GM19455 (cell line): ENCODE measurements around the gene SORCS2.

Experiments
- ATAC-seq: cut with Tn5 transposase; IDR thresholded peaks from one replicate; pipeline ENCODE4 v1.9.1; 2021; ENCODE audit not compliant: unreplicated experiment

SORCS2 gene

DNA sequence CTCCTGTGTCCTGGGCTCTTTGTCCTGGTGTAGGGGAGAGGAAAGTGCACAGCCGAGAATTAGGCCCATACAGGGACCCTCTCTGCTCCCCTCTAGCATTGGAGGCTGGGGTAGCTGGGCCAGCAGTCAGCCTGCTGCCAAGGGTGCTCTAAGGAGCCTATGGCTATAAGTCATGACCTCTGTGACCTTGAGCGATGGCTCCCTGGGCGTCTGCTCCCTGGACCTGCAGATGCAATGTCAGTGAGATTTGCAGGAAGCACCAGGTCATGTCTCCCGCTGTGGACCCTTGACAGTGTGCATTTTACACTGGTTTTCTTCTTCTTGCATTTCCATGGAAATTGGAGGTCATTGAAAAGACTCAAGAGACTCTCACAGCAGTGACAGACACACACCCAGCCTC, 476.5 kb downstream of the SORCS2 start:
- ATAC-seq: no peak

DNA sequence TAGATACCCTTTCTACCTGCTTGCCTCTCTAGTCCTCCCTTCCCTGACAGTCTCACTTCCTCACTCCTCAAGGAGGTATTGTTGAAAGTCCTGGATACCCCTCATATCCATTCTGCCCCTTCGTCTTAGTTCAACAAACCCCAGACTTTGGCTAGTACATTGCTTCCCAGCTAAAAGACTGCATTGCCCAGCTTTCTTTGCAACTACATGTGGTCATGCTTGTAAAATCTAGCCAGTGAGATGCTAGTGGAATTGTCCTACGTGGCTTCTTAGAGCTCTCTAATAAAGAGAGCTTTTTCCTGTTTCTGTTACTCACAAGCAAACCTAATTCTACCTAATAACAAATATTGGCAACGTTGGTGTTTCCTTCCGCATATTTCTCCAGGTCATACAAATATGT, 480.3 kb downstream of the SORCS2 start:
- no peak for ATAC-seq

DNA sequence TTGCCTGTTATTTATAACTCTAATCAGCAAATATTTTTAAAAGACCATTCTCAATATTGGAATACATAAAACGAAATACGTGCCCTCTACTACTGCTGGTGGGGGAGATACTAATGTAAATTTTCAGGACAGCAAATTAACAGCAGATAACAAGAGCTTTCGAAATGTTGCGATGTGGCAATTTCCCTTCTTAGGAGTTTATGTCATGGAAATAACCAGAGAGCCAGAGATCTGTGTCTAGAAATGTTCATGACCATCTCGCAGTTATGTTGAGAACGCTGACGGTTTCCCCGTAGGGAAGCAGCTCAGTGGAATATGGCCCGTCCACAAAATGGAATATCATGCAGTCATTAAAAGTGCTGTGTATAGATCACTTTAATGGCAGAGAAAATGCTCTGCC, 480.8 kb downstream of the SORCS2 start:
- ATAC-seq: no peak

DNA sequence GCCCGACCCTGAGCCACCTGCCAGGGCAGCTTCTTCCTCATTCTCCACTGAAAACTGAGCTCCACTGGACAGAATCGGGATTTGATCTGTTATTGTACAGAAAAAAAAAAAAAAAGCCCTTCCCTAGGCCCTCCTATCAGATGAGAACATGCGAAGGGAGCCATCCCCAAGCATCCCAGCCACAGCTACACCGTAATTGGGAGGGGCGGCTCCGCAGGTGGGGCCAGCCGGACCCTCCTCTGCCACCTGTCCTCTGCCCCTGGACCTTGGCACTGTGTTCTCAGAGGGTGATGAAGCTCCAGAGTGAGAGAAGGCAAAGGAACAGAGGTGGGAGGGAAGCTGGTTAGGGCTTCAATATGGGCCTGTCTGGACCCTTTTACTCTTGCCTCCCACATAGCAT, 482.4 kb downstream of the SORCS2 start:
- ATAC-seq: no peak

DNA sequence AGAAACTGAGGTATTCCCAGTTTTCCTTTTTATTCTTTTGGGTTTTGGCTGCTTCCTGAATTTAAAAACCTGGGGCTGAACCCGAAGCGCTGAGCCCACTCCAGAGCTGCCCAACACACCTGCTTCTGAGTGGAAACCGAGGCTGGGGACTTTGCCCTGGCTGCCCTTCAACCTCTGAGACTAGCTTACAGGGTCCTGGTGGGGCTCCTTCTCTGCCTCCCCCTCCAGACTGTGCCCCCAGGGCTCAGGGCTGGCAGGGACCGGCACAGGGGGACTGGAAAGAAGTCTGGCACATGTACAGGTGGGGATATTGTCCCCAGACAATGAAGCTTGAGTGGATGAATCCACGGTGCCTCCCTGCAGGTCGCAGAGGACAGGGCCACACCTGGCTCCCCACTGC, 482.8 kb downstream of the SORCS2 start:
- ATAC-seq: no peak

DNA sequence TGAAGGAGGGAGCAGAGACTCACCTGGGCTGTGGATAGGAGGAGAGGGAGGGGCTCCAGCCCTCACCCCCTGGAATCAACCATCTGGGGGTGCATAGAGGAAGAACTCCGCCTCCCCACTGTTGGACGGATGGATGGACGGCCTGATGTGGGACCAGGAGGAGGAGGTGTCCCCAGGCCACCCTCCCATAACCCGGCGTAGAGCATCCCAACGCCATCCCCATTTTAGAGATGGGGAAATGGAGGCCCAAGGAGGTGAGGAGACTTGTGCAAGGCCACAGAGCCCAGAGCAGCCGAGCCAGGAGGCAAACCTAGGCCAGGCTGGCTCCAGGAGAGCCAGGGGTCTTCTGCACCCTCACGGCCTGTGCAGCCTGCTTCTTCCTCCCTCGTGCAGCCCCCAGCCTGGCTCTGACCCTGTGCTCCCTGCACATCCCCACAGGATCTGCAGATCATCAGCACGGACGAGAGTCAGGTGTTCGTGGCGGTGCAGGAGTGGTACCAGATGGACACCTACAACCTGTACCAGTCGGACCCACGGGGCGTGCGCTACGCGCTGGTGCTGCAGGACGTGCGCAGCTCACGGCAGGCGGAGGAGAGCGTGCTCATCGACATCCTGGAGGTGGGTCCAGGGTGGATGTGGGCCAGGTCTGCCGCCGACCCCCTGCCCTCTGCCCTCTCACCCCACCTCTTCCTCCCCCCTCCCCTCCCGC, 483.4 kb downstream of the SORCS2 start:
- no peak for ATAC-seq

DNA sequence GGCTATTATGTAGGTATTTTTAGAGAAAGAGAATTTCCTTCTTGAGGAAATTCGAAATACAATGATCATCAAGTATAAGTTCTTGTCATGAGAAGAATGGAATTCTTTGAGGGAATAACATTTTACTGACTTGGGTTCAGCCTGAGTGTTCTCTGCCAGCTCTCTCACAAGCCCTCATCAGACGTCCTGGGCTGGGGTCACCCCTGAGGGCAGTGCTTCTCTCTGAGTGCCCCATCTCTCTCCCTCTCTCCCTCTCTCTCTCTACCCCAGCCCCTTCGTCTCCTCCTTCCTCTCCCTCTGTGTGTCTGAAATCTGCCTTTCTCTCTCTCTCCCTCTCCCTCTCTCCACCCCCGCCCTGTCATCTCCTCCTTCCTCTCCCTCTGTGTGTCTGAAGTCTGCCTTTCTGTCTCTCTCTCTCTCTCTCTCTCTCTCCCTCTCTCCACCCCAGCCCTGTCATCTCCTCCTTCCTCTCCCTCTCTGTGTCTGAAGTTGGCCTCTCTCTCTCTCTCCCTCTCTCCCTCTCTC, 484.1 kb downstream of the SORCS2 start:
- ATAC-seq: no peak

DNA sequence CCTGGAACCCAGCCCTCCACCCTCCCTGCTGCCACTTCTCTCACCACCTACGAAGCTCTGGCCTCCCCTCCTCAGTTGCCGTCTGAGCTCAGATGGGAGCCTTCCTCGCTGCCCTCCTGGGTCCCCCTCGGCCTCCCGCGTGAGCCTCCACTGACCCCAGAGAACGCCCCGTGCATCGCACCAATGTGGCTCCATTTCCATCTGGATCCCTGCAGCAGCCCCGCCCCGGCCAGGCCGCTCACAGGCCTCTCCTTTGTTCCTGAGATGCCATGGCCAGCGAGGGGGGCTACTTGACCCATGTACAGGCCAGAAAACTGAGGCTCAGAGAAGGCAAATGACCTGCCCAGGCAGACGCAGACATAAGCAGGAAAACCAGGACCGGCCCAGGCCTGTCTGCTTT, 484.7 kb downstream of the SORCS2 start:
- ATAC-seq: no peak

DNA sequence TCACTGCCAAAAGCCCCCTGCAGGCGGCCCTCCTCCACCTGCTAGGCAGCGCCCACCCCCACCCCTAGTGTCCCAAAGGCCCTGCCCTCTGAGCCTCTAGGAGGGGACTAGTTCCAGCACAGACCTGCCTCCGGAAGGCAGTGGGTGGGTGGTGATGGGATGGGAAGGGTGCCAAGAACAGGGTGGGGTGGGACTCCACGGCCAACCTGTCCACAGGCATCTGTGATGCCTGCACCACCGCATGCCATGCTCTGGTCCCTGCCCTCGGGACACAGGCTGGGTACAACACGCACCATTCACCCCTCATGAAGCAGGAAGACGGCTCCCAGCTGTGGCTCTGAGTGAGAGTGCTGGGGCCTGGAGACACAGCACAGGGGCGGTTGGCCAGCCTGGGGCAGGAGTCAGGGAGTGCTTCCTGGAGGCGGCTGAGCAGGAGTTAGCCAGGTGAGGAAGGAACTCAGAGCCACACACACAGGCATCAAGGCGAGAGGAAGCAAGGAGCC, 485.5 kb downstream of the SORCS2 start:
- ATAC-seq: no peak

DNA sequence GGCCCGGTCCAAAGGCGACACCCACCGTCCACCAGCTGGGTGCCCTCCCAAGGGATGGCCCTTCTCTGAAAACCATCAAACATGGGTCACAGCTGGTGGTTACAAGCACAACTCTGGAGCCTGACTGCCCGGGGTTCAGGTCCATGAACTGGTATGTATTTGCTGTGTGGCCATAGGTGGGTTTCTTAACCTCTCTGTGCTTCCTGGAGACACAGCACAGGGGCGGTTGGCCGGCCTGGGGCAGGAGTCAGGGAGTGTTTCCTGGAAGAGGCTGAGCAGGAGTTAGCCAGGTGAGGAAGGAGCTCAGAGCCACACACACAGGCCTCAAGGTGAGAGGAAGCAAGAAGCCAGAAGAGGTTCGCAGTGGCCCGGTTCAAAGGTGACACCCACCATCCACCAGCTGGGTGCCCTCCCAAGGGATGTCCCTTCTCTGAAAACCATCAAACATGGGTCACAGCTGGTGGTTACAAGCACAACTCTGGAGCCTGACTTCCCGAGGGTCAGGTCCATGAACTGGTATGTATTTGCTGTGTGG, 486.0 kb downstream of the SORCS2 start:
- ATAC-seq: no peak

DNA sequence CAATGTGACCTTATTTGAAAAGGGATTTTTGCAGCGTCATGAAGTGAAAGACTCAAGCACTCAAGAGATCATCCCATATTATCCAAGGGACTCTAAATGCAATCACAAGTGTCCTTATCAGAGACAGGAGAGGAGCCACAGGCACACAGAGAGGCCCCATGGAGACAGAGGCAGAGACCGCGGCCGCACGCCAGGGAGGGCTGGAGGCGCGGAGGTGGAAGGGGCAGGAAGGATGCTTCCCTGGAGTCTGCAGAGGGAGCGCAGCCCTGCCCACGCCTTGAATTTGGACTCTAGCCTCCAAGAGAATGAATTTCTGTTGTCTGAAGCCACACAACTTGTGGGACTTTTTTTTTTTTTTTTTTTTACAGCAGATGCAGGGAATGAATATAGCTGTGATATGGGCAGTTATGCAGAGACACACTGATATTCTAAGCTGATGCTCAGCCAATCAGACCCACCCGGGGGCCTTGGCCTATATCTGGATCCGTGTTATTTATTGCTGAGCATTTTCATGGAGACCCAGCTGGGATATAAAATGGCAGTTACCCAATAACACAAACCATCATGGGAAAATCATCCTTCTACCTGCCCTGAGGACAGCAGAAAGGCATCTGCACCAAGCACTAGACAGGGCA, 487.2 kb downstream of the SORCS2 start:
- ATAC-seq: no peak

DNA sequence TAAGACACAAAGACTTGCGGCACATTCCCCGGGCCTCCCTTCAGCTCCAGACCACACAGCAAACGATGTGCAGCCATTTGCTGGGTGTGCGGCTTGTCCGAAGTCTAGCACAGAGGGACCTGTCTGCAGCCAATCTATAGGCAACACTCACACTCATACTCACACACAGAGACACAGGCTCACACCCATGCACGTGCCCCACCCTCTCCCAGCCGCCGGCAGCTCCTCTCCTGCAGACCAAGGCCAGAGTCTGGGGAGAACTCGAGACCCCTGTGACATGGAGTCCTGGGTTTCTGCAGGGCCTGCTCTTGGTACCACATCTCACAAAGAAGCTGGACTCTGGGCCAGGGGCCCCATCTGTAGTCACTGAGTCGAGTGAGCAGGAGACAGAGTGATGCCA, 487.8 kb downstream of the SORCS2 start:
- no peak for ATAC-seq

DNA sequence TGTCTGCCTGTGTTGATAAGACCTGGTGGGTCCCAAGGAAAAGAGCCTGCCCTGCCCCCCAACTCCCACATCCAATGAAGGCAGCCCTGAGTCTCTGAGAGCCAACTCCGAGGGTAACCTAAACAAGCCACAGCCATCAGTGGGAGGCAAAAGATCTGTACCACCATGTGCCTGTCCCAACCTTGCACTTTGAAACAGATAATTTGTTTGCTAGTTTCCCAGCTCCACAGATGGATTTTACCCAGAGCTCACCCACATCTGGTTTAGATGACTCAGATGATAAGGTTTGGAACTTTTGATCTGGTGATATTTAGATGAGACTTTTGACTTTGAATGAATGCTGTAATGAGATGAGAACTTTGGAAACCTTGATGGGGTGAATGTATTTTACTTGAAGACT, 488.4 kb downstream of the SORCS2 start:
- no peak for ATAC-seq

DNA sequence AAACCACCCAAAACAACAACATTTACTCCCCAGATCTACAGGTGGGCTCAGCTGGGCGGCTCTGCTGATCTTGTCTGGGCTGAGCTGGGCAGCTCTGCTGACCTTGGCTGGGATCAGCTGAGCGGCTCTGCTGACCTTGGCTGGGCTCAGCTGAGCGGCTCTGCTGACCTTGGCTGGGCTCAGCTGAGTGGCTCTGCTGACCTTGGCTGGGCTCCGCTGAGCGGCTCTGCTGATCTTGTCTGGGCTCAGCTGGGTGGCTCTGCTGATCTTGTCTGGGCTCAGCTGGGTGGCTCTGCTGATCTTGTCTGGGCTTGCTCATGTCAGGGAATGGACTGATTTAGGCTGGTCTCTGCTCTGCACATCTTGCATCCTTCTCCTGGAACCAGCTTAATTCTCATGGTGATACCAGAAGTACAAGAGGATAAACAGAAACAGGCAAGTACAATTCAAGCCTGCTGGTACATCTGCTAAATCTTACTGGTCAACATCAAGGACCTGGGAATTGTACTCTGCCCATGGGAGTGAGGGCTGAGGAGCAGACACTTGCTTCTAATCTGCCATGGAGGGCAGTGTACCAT, 490.9 kb downstream of the SORCS2 start:
- no peak for ATAC-seq

DNA sequence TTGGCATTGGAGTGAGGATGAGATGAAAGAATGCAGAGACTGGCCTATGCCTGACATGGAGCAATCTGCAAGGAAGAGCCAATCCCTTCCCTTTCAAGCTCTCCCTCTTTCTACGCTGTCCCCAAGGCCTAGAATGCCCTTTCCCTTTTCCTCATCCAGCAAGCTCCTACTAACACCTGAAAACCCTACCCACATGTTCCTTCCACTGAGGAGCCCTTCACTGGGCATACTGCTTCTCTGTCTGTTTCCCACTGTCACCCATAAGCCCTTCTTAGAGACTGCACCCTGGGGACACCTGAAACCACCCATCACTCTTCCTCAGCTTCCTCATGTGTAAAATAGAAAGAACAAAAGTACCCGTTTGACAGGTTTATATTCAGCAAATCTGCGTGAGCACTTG, 492.0 kb downstream of the SORCS2 start:
- ATAC-seq: no peak

DNA sequence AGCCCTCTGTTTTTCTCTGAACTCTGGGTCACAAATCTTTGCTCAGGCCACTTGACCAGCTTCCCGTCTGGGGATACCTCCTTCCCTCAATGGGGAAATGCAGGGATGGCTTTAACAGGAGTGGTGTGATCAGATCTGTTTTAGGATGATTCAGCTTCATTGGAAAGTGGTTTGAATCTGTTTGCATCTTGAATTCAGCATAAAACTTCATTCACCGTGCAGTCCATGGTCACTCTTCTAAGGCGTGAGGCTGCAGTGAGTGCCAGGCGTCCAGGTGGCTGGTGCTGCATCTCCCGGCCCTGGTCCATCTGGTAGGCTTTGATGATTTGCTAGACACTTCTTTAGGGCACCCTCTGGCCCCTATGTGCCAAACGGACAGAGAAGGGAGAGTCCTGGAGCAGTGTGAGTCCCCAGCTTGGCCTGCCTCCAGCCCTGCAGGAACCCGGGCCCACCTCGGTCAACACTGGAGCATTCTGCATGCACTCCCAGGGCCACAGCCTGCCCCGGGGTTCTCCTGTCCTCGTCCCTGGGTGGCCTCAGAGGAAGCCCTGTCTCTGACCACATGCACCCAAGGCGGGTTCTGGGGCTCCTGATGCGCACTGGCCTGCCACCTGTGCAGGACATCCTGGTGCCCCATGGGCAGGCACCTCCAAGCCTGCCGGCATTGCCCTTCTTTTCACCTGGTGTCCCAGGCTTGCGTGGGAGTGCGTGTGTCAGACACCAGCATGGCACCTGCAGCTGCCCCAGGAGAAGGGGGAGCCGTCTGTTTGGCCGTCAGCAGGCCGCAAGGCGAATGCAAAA, 493.9 kb downstream of the SORCS2 start:
- no peak for ATAC-seq

DNA sequence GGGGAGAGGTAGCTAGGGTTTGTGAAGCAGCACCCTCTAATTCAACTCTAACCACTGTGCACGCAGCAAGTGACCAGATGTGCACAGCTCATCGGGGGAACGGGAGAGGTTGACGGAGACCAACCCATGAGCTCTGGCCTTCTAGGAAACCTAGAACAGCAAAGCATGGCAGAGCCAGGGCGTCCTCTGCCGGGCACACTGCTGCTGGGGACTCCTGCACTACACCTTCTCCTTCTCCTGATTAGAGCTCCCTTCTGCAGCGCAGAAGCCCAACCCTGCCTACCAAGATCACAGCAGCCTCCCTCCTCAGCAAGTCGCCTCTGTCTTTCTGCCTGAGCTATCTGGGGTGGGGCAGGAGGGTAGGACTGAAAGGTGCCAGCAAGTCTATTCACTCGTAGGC, 494.7 kb downstream of the SORCS2 start:
- ATAC-seq: no peak

DNA sequence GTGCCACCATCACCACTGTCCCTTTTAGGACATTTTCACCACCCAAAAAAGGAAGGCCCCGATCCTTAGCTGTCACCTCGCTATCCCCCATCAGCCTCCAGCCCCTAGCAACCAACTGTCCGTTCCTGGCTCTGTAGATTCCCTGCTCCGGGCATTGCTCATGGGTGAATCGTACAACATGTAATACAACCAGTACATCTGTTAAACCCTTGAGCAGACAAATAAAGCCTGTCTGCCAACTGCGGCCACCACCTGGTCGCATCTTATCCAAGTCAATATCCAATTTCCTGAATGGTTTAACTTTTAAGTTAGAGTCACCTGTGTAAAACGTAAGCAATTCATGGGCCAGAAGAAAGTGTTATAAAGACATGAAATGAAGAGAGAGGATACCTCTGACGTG, 495.5 kb downstream of the SORCS2 start:
- ATAC-seq: no peak

DNA sequence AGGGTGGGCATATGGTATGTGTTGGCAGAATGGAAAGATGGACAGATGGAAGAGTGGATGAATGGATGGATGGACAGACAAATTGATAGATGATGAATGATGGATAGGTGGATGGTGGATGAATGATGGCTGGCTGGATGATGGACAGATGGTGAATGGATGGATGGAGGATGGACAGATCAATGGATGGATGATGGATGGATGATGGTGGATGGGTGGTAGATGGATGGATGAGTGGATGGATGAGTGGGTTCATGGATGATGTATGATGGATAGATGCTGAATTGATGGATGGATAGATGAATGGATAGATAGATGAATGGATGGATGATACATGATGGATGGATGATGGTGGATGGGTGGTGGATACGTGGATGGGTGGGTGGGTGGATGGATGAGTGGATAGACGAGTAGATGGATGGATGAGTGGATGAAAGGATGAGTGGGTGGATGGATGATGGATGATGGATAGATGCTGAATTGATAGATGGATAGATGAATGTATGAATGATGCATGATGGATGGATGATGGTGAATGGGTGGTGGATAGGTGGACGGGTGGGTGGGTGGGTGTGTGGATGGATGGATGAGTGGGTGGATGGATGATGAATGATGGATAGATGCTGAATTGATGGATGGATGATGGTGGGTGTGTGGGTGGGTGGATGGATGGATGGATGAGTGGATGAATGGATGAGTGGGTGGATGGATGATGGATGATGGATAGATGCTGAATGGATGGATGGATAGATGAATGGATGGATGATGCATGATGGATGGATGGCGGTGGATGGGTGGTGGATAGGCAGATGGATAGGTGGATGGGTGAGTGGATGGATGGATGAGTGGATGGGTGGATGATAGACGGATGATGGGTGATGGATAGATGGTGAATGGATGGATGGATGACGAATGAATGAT, 497.7 kb downstream of the SORCS2 start:
- ATAC-seq: no peak

DNA sequence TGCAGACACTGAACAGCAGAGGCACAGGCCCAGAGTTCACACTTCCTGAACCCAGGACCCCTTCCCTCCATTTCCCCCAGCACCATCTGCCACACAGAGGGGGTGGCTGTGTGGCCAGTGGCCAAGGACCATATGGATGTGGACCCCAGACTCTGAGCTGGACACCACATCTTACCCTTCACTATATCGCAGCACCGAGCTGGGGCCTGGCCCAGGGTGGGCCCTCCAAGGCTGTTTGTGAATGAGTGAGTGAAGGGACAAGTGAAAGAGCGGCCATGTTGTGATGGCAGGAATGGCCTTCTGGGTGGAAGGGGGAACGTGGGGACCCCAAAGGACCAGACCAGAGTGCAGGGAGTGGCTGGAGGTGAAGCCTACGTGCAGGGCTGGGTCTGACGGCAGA, 498.7 kb downstream of the SORCS2 start:
- no peak for ATAC-seq
